ENCODE data around the gene FHL1. TPM values are rescaled to one million over a fixed set of nuclear protein-coding genes. Genes with fewer than 3 reads are reported as not detected.
A peak's percentile ranks its signal among the peaks of the same experiment; 100 is the strongest.

The FHL1 gene
- total RNA-seq, 2 donors from 2014 or later, result 1,025 to 1,081 TPM

DNA sequence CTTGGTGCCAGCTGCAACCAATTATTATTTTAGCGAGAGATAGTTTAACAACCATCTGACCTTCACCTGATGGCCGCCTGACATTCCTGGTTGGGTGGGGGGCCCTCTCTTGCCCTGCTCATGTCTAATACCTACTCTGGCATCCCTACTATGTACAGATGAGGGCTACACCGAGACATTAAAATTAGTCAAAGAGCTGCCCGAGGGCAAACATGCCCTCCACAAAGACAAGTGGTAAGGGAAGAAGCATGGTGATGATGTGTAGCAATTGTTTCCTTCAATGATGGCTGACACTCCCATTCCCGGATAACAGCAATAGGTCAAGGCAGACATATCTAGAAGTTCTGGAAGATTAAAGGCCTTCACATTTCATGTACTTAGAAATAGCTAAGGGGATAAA, 54.3 kb downstream of the FHL1 start:
- intact Hi-C loops (cut with DNase I), result no loop called here
- no peak for DNase-seq
- ATAC-seq, result no peak

DNA sequence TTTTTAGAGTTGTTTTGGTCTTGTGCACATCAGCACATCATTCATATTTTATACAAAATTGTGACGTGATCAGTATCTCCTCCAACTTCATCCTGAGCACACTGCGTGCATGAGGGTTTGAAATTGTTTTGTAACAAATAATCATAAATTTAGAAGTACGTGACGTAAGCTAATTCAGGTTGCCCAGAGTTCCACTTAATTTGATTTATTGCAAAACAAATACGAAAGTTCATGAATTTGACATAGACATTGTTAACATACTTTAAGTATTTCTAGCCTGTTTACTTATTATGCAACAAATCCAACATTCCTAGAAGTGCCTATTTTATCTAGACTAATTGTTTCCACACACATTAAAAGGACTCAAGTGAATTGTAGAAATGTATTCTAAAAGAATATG, 55.6 kb downstream of the FHL1 start:
- intact Hi-C loops (cut with DNase I), result no loop called here
- ATAC-seq, result peak in 1 of 2 donors; percentile 4

DNA sequence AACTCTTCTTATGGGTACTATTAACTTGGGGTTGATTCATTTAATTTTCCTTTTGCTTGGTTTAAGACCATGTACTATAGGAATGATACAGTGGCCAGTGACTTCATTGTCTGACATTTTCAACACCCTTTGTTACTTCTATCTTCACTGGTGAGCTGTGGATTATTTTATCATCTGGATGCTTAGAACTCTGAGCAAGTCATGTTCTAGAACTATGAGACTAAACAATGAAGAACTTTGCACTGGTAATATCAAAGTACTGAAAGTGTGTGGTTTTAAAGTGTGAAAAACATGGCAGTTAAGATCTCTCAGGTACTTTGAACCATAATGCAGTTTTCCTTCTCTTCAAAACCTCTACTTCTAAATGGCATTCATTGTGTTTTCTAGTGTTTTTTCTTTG, 56.1 kb downstream of the FHL1 start:
- DNase-seq, result no peak
- intact Hi-C loops (cut with DNase I), result no loop called here
- ATAC-seq, result no peak

More for the DNA sequence above, 55.6 kb downstream of the FHL1 start:
- DNase-seq, result no peak

DNA sequence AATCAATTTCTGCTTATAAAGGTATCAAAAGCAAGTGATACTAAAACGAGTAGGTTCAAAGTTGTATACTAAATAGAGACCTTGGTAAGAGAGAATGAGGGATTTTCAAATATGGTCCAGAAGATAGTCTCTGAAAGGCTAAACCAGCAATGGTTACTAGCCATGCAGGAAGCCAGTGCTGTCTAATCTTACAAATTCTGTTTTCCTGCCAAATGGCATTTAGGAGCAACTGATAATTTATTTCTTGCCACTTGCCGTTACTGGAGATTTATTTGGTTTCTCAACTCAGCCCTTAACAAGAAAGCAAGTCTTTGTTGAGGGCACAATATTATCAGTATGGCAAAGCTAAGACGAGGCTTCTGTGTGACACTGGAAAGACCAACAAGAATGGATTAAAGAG, 56.6 kb downstream of the FHL1 start:
- ATAC-seq, result no peak
- no peak for DNase-seq
- intact Hi-C loops (cut with DNase I), result no loop called here

DNA sequence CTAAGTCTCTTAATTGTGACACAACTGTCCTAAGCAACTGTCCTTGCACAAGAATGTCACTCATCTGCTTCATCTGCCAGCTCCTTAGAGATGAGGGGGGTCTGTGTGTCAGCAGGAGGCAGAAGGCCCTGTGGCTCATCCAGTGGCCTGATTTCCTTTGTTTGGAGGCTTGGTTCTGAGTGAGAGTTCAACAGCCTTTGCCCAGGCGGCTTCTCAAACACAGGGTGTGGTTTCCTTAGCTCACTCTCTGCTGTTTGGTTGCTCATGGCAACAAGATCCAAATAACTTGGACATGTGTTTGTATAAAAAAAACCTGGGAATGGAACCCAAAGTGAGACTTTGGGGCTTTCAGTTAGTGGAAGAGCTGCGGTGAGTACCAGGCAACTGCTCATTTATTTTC, 57.2 kb downstream of the FHL1 start:
- intact Hi-C loops (cut with DNase I), result no loop called here
- peak; percentile 32 to 76 for ATAC-seq
- DNase-seq, result peak; percentile 57

DNA sequence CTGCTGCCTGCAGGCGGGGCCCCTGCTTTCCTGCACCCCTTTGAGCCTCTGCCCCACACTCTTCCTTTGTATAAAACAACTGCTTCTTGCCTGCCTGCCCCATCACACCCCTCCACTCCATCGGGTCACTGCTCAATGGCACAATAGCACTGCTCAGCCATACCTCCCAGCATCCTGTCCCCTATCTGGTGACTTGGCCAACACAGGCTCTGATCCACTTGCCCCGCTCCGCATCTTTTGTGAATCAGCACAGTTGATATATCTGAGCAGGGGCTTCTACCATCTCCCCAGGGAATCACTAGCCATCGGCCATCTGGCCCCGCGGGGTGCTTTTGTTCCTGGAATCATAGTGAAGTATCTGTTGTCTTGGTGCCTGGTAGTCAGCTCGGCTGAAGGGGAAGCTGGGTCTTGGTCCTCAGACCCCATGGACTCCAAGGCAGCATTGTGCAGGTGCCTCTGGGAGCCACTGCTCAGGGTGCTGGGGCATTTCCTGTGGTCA, 58.6 kb downstream of the FHL1 start:
- ATAC-seq, result no peak
- no peak for DNase-seq
- intact Hi-C loops (cut with DNase I), result loop anchor here in 1 of 2 donors (5.0 kb wide), 1 partner anchor 179 kb away; no protein-coding TSS in a partner anchor

DNA sequence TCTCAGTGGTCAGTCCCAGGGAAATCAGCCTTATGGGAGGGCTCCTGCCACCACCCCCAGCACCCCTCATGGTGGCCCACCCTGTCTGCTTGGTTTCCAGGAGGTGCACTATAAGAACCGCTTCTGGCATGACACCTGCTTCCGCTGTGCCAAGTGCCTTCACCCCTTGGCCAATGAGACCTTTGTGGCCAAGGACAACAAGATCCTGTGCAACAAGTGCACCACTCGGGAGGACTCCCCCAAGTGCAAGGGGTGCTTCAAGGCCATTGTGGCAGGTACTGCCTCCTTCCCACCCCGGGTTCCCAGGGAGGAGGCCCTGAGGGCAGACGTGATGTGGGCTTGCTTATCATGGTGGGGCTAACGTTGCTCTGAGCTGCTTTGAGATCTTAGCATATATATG, 59.6 kb downstream of the FHL1 start:
- DNase-seq (no peak), ATAC-seq (no peak)
- intact Hi-C loops (cut with DNase I), result loop anchor here in 1 of 2 donors (5.0 kb wide), 1 partner anchor 180 kb away; no protein-coding TSS in a partner anchor

DNA sequence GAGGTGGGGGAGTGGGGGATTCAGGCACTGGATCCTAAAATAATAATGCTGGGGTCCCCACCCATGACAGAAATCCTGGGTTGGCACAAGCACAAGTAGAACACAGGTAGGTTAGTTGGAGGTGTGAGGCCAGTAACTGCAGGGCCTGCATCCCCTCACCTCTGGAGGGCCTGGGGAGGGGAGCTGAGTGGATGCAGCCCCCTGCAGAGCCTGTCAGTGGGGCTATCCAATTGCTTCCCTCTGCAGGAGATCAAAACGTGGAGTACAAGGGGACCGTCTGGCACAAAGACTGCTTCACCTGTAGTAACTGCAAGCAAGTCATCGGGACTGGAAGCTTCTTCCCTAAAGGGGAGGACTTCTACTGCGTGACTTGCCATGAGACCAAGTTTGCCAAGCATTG, 60.2 kb downstream of the FHL1 start:
- ATAC-seq (no peak), DNase-seq (no peak)
- intact Hi-C loops (cut with DNase I), result loop anchor here in 1 of 2 donors (5.0 kb wide), 1 partner anchor 180 kb away; no protein-coding TSS in a partner anchor

DNA sequence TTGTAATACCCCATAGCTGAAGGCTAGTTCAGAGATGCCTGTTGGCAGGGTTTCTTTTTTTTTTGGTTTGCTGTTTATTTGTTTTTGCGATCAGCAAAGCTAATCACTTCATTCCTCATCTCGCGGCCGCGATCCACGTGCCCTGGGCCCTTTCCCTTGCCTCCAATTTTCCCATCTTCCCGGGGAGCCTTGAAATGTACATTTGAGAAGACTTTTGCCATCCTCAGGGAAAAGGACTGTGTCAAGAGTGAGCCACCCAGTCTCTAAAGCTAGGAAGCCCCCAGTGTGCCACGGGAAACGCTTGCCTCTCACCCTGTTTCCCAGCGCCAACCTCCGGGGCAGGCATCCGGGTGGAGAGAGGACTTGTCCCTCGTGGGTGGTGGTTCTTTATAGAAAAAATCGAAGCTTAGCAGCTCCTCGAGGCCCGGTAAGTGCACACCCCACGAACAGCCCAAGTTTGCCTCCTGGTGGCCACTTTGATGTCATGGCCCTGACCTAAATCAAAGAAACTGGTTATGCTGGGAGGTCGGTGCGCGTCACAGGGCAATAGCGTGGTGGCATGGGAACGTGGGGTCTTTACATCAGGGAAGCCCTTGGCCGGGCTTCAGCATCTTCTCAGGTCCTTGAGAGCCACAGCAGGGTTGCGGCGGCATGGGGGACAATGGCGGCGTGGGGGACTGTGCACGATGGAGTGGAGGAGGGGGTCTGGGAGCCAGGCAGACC, 61.8 kb downstream of the FHL1 start:
- DNase-seq, result peak; percentile 69

DNA sequence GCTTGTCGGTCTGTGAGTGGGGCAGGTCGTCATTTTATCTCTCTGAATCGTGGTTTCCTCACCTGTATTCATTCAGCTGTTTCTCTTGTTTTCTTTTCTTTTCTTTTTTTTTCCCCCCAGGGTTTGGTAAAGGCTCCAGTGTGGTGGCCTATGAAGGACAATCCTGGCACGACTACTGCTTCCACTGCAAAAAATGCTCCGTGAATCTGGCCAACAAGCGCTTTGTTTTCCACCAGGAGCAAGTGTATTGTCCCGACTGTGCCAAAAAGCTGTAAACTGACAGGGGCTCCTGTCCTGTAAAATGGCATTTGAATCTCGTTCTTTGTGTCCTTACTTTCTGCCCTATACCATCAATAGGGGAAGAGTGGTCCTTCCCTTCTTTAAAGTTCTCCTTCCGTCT, 62.4 kb downstream of the FHL1 start:
- no peak for DNase-seq
- intact Hi-C loops (cut with DNase I), result loop anchor here in 1 of 2 donors (1.0 to 5.0 kb wide), 2 partner anchors 39 to 182 kb away; no protein-coding TSS in a partner anchor
- ATAC-seq, result no peak

More for the DNA sequence above, 61.8 kb downstream of the FHL1 start:
- intact Hi-C loops (cut with DNase I), result loop anchor here in 1 of 2 donors (1.0 to 5.0 kb wide), 2 partner anchors 39 to 182 kb away; no protein-coding TSS in a partner anchor
- ATAC-seq, result peak; percentile 16 to 57

DNA sequence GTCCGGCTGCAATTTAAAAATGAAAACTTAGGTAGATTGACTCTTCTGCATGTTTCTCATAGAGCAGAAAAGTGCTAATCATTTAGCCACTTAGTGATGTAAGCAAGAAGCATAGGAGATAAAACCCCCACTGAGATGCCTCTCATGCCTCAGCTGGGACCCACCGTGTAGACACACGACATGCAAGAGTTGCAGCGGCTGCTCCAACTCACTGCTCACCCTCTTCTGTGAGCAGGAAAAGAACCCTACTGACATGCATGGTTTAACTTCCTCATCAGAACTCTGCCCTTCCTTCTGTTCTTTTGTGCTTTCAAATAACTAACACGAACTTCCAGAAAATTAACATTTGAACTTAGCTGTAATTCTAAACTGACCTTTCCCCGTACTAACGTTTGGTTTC, 62.9 kb downstream of the FHL1 start:
- DNase-seq (no peak), ATAC-seq (no peak)
- intact Hi-C loops (cut with DNase I), result no loop called here

DNA sequence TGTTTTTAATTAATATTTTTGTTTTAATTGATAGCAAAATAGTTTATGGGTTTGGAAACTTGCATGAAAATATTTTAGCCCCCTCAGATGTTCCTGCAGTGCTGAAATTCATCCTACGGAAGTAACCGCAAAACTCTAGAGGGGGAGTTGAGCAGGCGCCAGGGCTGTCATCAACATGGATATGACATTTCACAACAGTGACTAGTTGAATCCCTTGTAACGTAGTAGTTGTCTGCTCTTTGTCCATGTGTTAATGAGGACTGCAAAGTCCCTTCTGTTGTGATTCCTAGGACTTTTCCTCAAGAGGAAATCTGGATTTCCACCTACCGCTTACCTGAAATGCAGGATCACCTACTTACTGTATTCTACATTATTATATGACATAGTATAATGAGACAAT, 63.5 kb downstream of the FHL1 start:
- DNase-seq (no peak), ATAC-seq (no peak)
- intact Hi-C loops (cut with DNase I), result no loop called here

DNA sequence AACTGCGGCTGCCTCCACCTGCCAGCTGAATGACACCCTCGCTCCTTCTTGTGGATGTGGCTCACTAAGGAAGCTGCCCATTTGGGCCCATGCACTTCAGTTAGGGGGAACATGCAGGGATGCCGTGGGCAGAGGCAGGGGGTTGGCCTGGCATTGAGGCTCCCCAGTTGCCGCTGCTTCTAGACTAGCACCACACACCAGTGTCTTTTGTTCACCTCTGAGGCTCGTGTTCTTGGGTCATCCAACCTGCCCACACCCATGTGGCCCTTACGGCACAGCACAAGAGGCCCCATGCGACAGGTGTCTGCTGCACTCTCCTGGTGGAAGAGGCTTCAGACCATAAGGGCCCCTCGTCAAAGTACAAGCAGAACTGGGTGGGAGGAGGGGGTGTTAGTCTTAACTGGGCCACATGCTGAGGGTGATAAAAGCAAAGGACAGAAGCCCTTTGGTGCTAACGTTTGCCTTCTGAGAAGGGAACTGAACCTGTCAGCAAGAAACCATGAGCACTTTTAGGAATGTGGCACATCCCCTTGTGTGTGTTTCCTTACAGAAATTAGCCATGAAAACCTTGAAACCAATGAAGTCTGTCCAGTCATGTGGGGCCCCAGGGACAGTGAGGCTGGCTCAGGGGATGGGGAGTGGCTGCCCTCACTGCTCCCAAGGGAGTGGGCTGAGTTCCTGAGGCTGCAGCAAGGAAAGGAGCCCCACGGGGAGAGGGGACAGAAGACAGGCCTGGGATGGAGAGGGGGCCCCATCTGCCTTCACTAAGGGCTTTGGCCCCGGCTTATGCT, 64.6 kb downstream of the FHL1 start:
- ATAC-seq (peak; percentile 17 to 35), DNase-seq (no peak)
- intact Hi-C loops (cut with DNase I), result no loop called here

DNA sequence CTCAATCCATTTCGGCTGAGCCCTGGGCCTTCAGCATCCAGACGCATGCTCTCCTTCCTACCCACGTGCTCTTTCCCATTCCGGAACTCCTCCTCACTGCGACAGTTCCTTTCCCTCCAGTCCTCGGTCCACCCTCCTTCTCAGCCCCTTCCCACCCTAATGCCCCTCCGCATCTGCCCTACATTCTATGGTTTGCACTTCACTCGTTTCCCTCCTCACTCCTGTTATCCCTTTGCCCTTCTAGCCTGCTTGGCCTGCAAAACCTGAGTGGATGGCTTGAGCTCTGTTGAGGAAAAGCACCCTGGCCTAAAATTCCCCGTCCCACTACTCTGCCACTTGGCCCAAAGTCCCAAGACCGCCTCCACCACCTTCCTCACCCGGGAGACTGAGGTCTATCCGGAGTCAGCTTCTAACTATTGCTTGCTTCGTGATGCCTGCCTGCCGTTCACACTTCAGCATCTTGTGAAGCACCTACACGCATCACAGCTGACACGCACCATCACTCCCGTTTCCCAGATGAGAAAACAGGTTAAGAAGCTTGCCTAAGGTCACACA, 65.3 kb downstream of the FHL1 start:
- ATAC-seq (peak; percentile 16 to 28), DNase-seq (no peak)
- intact Hi-C loops (cut with DNase I), result no loop called here

DNA sequence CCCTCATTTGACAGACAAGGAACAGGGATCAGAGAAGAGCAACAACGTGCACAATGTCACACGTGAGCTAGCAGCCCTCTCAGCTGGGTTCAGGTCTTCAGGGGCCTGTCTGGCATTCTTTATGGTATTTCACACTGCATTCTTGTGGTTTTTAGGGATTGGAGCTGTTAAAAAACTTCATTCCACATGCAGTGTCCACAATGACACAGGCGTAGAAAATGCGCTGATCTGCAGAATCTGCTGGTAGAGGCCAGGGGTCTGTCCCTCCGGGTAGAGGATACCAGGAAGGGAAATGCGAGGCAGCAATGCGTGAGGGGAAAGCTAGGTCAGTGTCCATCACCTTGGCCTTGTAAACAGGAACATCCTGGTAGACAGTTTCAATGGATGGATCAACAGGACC, 67.2 kb downstream of the FHL1 start:
- ATAC-seq (peak; percentile 8 to 44), DNase-seq (no peak)
- intact Hi-C loops (cut with DNase I), result no loop called here

DNA sequence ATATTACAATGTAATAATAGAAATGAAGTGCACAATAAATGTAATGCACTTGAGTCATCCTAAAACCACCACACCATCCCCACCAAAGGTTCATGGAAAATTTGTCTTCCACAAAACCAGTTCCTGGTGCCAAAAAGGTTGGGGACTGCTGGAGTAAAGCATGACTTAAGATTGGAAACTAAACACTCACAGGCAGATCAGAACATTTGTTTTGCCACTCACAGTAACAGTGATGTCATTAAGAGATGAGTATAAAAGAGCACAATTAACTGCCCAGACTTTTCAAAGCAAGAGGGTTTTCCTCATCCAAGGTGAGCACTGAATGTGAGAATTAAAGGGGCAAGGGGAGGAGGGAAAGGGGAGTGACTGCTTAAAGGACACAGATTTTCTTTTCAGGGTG, 68.2 kb downstream of the FHL1 start:
- intact Hi-C loops (cut with DNase I), result no loop called here
- DNase-seq, result no peak
- ATAC-seq, result no peak

DNA sequence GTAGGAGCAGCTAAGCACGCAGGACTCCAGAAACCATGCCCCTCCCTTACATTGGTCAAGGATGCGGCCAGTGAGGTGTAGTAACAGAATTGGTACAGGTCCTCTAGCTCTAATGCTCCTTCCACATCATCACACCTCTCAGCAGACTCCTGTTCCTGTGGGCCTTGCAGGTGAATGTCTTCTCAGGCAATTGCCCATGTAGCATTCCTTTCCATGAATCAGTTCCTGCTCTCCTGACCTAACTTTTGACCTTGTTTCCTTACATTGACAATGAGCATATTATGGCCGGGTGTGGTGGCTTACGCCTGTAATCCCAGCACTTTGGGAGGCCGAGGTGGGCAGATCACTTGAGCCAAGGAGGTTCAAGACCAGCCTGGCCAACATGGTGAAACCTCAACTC, 72.6 kb downstream of the FHL1 start:
- intact Hi-C loops (cut with DNase I), result no loop called here
- ATAC-seq, result no peak
- DNase-seq, result no peak

DNA sequence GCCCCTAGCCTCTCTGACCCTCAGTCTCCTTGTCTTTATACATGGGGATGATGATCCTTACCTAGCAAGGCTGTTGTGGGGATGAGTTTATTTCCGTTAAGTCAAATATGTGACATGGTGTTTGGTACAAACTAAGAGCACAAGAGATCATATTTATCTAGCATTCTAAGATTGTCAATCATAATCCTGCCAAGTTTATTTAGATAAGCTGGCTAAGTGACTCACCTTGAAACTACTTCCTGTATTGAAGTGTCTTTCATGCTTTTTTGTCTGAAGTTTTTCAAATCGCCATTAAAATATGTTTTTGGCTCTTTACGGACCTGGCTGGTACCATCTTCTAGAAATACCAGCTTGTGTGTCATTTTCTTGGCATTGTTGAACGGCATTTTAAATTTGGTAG, 73.2 kb downstream of the FHL1 start:
- no peak for DNase-seq

DNA sequence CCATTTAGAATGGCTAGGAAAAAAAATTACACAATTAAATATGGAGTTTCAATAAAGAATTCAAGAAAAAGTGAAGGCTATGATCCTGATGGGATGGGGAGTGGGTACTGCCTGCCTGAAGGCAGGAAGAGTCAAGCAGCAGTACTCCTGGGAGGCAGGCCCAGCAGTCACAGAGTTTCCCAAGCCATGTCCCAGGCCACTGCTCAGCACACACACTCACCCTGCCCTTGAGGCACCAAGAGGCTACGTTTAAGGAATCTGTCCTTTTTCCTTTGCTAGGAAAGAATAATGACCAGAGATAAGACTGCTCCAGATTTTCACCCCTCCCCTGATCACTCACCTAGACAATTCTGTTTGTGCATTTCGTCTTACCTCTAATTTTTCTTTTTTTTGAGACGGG, 73.6 kb downstream of the FHL1 start:
- intact Hi-C loops (cut with DNase I), result no loop called here
- no peak for DNase-seq
- no peak for ATAC-seq

More for the DNA sequence above, 73.2 kb downstream of the FHL1 start:
- intact Hi-C loops (cut with DNase I), result no loop called here
- no peak for ATAC-seq
